ENCODE measurements around the gene LPCAT1.

LPCAT1 gene

GRCh38 chr5:1555011-1555807 lies 31.4 kb upstream of the LPCAT1 start:
- no peak for DNase-seq

GRCh38 chr5:1554410-1554967 lies 30.7 kb upstream of the LPCAT1 start:
- no peak for DNase-seq

- DNase-seq, result no peak
Measured at GRCh38 chr5:1553539-1554409, 30.0 kb upstream of the LPCAT1 start.

- DNase-seq, result no peak
Measured at GRCh38 chr5:1552521-1553255, 28.9 kb upstream of the LPCAT1 start.

- DNase-seq, result no peak
Measured at GRCh38 chr5:1551426-1552301, 27.9 kb upstream of the LPCAT1 start.

- DNase-seq, result no peak
Measured at GRCh38 chr5:1550287-1551076, 26.7 kb upstream of the LPCAT1 start.

GRCh38 chr5:1549475-1550030 lies 25.8 kb upstream of the LPCAT1 start:
- no peak for DNase-seq

- DNase-seq, result no peak
Measured at GRCh38 chr5:1548702-1549474, 25.1 kb upstream of the LPCAT1 start.

- DNase-seq, result no peak
Measured at GRCh38 chr5:1547655-1548054, 23.9 kb upstream of the LPCAT1 start.

- no peak for DNase-seq
Measured at GRCh38 chr5:1547236-1547635, 23.5 kb upstream of the LPCAT1 start.

GRCh38 chr5:1546556-1546955 lies 22.8 kb upstream of the LPCAT1 start:
- no peak for DNase-seq

GRCh38 chr5:1545805-1546355 lies 22.1 kb upstream of the LPCAT1 start:
- DNase-seq, result no peak

GRCh38 chr5:1545126-1545804 lies 21.5 kb upstream of the LPCAT1 start:
- no peak for DNase-seq

- DNase-seq, result no peak
Measured at GRCh38 chr5:1544294-1544961, 20.7 kb upstream of the LPCAT1 start.

GRCh38 chr5:1543398-1544293 lies 19.9 kb upstream of the LPCAT1 start:
- no peak for DNase-seq

GRCh38 chr5:1542781-1543180 lies 19.0 kb upstream of the LPCAT1 start:
- no peak for DNase-seq

- no peak for DNase-seq
Measured at GRCh38 chr5:1541702-1542400, 18.1 kb upstream of the LPCAT1 start.
